ENCODE results near the gene RAB41.
A peak's percentile ranks its signal among the peaks of the same experiment; 100 is the strongest.
"Not testable (repeated sequence)": the region's sequence is repeated elsewhere in the genome, so short reads cannot be mapped to it uniquely, and the experiment has no call there.

The RAB41 gene

GRCh38 chrX:70281951-70282350 is at the start of gene RAB41:
TSS of gene RAB41 (plus strand) at chrX:70282172. CDS start at chrX:70282218, 46 bp downstream.
- no peak for DNase-seq (ENCODE audit: low read depth in 2 of 2)

DNA sequence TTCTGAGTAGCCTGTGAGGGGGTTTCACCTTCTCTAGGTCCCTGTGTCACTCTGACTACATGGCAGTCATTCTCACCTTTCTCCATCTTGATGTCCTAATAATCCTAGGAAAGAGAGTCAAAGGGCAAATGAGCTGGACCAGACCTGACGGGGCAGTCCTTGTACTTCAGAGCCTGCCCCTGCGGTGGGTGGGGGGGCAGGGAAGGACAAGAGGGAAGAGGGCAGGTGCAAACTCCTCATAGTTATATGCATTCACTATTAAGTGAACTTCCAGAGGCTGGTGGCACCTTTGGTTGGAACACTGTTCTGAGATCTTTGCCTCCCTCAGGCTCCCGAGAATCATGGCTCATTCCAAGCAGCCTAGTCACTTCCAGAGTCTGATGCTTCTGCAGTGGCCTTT is 47.6 kb upstream of the RAB41 start, which contains the start of gene AWAT1:
Gene AWAT1 (plus strand): TSS at position 301 of the 400 bp plus-strand sequence. CDS start 41 bp downstream, at position 342.
- no peak for DNase-seq (ENCODE audit: low read depth in 2 of 2)

GRCh38 chrX:70240751-70241150 is 41.2 kb upstream of the RAB41 start:
- DNase-seq (ENCODE audit: low read depth in 2 of 2) = no peak

GRCh38 chrX:70241501-70241900 is 40.5 kb upstream of the RAB41 start:
- no peak for DNase-seq (ENCODE audit: low read depth in 2 of 2)

DNA sequence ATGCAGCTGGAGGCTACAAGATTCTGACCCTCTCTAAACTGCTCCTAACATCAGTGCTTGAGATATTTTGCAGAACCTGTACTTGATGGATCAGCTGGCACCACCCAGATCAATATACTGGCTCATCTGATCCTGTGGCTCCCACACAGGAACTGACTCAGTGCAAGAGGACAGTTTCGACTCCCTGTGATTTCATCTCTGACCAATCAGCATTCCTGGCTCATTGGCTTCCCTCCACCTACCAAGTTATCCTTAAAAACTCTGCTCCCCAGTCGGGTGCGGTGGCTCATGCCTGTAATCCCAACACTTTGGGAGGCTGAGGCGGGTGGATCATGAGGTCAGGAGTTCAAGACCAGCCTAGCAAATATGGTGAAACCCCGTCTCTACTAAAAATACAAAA is 38.4 kb upstream of the RAB41 start:
- DNase-seq (ENCODE audit: low read depth in 2 of 2) = not testable (repeated sequence)

GRCh38 chrX:70244881-70245280 is 37.1 kb upstream of the RAB41 start:
- DNase-seq (ENCODE audit: low read depth in 2 of 2) = no peak

DNA sequence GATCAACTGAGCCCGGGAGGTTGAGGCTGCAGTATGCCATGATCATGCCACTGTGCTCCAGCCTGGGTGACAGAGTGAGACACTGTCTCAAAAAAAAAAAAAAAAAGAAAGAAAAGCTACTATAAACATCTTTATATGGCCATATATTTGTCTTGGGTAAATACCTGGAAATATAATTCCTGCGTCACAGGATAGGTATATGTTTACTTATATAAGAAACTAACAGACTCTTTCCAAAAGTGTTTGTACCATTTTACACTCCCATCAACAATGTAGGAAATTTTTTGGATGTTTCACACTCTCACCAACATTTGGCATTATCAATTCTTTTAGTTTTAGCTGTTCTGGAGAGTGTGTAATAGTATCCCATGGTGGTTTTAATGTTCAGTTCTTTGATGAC is 34.7 kb upstream of the RAB41 start:
- DNase-seq (ENCODE audit: low read depth in 2 of 2) = no peak

DNA sequence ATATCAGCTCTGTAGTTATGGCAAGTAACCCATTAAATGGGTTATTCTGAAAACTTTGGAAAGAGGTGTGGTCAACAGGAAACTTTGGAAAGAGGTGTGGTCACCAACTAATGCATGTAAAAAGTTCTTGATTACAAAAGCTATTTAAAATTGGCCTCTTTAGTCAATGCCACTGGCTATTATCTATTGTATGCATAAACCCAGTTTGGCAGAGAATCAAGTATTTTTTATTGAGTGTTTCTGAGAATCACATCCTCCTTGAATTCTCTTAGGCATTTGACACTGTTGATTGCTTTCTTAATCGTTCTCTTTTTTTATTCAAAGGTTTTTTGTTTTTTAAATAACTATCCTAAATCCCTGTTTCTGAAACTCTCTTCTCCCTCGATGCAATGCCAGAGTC is 29.5 kb upstream of the RAB41 start:
- DNase-seq (ENCODE audit: low read depth in 2 of 2) = no peak

- DNase-seq (ENCODE audit: low read depth in 2 of 2) = no peak
Observed at GRCh38 chrX:70253377-70254062, 28.5 kb upstream of the RAB41 start.

- no peak for DNase-seq (ENCODE audit: low read depth in 2 of 2)
Observed at GRCh38 chrX:70254063-70254400, 27.9 kb upstream of the RAB41 start.

DNA sequence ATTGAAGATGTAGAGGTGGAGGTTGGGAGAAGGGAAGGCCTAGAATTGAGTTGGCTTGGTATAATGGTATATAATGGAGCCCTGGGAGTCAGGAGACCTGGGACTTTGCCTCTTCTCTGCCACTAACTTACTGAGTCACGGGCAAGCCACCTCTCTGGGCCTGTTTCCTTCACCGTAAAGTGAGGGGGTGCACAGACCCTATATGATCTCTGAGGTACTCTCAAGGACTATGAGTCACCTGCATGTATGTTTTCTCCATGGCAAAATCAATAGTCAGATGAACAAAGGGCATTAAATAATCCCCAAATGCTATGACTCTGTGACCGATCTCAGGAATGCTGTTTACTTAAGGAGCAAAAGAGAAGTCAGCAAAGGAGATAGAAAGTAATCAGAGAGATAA is 27.1 kb upstream of the RAB41 start:
- DNase-seq (ENCODE audit: low read depth in 2 of 2) = no peak

- no peak for DNase-seq (ENCODE audit: low read depth in 2 of 2)
Observed at GRCh38 chrX:70255452-70255851, 26.5 kb upstream of the RAB41 start.

- DNase-seq (ENCODE audit: low read depth in 2 of 2) = no peak
Observed at GRCh38 chrX:70257423-70258288, 24.3 kb upstream of the RAB41 start.

DNA sequence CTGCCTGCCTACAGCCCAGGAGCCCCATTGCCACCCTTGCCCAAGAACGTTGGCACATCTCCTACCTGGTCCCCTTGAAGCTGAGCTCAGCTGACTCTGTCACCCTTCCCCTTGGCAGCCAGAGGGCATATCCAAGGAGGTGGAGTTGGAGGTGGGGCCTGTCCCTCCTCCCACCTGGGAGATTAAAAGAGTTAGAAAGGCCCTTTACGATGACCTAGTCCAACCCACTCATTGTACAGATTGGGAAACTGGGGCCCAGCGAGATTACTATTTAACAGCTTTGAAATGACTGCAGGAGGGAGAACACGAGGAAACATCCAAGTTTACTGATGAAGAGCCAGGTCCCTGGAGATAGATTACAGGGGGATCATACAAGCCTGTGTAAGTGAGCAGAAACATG is 21.9 kb upstream of the RAB41 start, which contains the start of gene P2RY4:
Gene P2RY4 (minus strand): TSS at position 101 of the 400 bp plus-strand sequence. CDS start 580 bp downstream, outside the sequence.
- DNase-seq (ENCODE audit: low read depth in 2 of 2) = no peak

- DNase-seq (ENCODE audit: low read depth in 2 of 2) = peak in 1 of 2 experiments; percentile 10
Observed at GRCh38 chrX:70262952-70263567, 18.9 kb upstream of the RAB41 start.

GRCh38 chrX:70264784-70265183 is 17.2 kb upstream of the RAB41 start:
- no peak for DNase-seq (ENCODE audit: low read depth in 2 of 2)

GRCh38 chrX:70268034-70268433 is 13.9 kb upstream of the RAB41 start, which contains the start of gene ARR3:
TSS of gene ARR3 (plus strand) at chrX:70268334. CDS start at chrX:70269386, 1,052 bp downstream.
- no peak for DNase-seq (ENCODE audit: low read depth in 2 of 2)

GRCh38 chrX:70274029-70274428 is 7.9 kb upstream of the RAB41 start:
- DNase-seq (ENCODE audit: low read depth in 2 of 2) = not testable (repeated sequence)

DNA sequence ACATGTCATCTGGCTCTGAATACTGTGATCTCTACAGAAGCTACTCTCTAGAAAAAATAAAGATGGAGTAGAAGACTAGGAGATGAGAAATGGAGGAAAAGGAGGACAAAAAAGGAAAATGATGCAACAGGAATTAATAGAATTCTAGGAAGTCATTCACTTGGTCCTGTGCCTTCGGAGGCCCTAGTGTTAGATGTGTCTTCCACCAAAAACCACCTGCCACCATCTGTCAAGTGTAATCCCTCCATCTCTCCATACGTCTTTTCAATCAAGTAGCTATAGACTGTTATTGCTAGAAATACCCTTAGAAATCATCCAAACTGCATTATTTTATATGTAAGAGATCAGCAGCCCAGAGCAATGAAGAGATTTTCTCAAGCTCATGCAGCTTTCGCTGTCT is 2.9 kb upstream of the RAB41 start:
- no peak for DNase-seq (ENCODE audit: low read depth in 2 of 2)

GRCh38 chrX:70280573-70280972 is 1.4 kb upstream of the RAB41 start:
- no peak for DNase-seq (ENCODE audit: low read depth in 2 of 2)

- DNase-seq (ENCODE audit: low read depth in 2 of 2) = no peak
Observed at GRCh38 chrX:70289168-70289792, 7.3 kb downstream of the RAB41 start.
